Loucy (cell line): ENCODE results near the gene IRGQ.

Experiments
- EZH2phosphoT487 ChIP-seq: fragments of 200-600 bp; IDR thresholded peaks from 2 replicates; pipeline ENCODE4 v1.6.1; 2018; ENCODE audit warnings: antibody characterized with exemption, mild to moderate bottlenecking, moderate library complexity, borderline replicate concordance
- TF ChIP-seq, protein P1 (sequence below): fragments of 200-600 bp; sonication (generic); conservative IDR thresholded peaks from 2 replicates; pipeline ENCODE4 v1.5.1; 2014; ENCODE audit warnings: mild to moderate bottlenecking, antibody characterized with exemption, low read length

DNA sequence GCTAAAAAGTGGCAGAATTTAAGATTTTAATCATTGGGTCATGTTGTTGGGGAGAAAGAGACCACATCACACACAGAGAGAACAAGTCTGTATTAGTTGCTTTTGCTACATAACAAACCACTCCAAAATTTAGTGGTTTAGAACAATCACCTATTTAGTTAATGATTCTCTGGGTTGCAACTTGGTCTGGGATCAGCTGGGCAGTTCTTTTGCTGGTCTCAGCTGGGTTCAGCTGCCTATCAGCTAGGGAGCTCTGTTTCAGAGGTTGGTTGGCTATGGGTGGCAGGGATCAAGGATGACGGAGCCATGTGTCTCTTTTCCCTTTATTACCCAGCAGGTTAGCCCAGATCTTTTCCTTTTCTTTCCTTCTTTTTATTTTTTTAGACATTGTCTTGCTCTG lies 11.4 kb downstream of the IRGQ start:
- TF ChIP-seq, protein P1, sequence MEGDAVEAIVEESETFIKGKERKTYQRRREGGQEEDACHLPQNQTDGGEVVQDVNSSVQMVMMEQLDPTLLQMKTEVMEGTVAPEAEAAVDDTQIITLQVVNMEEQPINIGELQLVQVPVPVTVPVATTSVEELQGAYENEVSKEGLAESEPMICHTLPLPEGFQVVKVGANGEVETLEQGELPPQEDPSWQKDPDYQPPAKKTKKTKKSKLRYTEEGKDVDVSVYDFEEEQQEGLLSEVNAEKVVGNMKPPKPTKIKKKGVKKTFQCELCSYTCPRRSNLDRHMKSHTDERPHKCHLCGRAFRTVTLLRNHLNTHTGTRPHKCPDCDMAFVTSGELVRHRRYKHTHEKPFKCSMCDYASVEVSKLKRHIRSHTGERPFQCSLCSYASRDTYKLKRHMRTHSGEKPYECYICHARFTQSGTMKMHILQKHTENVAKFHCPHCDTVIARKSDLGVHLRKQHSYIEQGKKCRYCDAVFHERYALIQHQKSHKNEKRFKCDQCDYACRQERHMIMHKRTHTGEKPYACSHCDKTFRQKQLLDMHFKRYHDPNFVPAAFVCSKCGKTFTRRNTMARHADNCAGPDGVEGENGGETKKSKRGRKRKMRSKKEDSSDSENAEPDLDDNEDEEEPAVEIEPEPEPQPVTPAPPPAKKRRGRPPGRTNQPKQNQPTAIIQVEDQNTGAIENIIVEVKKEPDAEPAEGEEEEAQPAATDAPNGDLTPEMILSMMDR = no peak
- no peak for TF ChIP-seq EZH2phosphoT487
